ENCODE measurements around the gene PNKD.

- TF ChIP-seq CTCF (conservative IDR thresholded peaks at IDR 0.05; ENCODE audit: low read length) (no peak), EZH2phosphoT487 (IDR thresholded peaks at IDR 0.05; ENCODE audit: borderline replicate concordance) (no peak)
These were observed 52.6 kb downstream of the PNKD start for GRCh38 chr2:218322768-218323525.
